ENCODE results near the gene PLEKHO2.

GRCh38 chr15:64804619-64805018 lies 37.1 kb upstream of the PLEKHO2 start:
- TF ChIP-seq CTCF (IDR thresholded peaks at IDR 0.05) = no peak
- TF ChIP-seq POLR2A (IDR thresholded peaks at IDR 0.05) = no peak

Data from esophagus squamous epithelium (tissue), 4 donors.